Naive thymus-derived CD8-positive, alpha-beta T cell (primary cell): ENCODE data around the gene CPB1. TPM values are rescaled to one million over a fixed set of nuclear protein-coding genes. Genes with fewer than 3 reads are reported as not detected.

Source experiments
- ATAC-seq, 2 donors: fragments of 150-1000 bp; cut with Tn5 transposase in 1 of 2; sonication (Bioruptor Pico), chemical (Tn5 transposase) in 1 of 2; 1 replicate in 1 of 2; 2 replicates in 1 of 2; pipeline ENCODE4 v1.10.0; 2021; ENCODE audit warnings: mild to moderate bottlenecking in 2 of 2, moderate library complexity in 2 of 2
- POLR2A ChIA-PET: fragments of 350-600 bp; sonication (Branson Sonifier 250); formaldehyde crosslinking; loops from one replicate; lab custom pipeline; 2021; ENCODE audit warnings: antibody characterized with exemption; lab: Charles Lee
- DNase-seq, 10 donors: peaks; one replicate each; pipeline versions ENCODE4 v3.0.0 to v3.0.0-alpha.2; 2020 to 2022
- H3K27ac Mint-ChIP-seq, 10 donors: one replicate each; pipeline ENCODE4 v1.8.0; 2020 to 2022; ENCODE audit warnings: mild to moderate bottlenecking in 10 of 10, mixed read lengths in 10 of 10, moderate library complexity in 4 of 10, inconsistent platforms in 1 of 10
- H3K27me3 Mint-ChIP-seq, 5 donors: one replicate each; pipeline ENCODE4 v1.8.0; 2021 to 2022; ENCODE audit warnings: mixed read lengths in 5 of 5
- H3K36me3 Mint-ChIP-seq, 3 donors: one replicate each; pipeline ENCODE4 v1.8.0; 2020 to 2022; ENCODE audit warnings: mixed read lengths in 3 of 3, mild to moderate bottlenecking in 2 of 3, inconsistent platforms in 1 of 3
- H3K4me1 Mint-ChIP-seq, 4 donors: one replicate each; pipeline ENCODE4 v1.8.0; 2021 to 2022; ENCODE audit warnings: mixed read lengths in 4 of 4
- H3K4me3 Mint-ChIP-seq, 10 donors: one replicate each; pipeline ENCODE4 v1.8.0; 2020 to 2022; ENCODE audit warnings: mild to moderate bottlenecking in 10 of 10, mixed read lengths in 10 of 10, moderate library complexity in 6 of 10, inconsistent platforms in 1 of 10
- H3K9me3 Mint-ChIP-seq, 9 donors: one replicate each; pipeline ENCODE4 v1.8.0; 2020 to 2022; ENCODE audit warnings: mixed read lengths in 9 of 9, mild to moderate bottlenecking in 3 of 9, inconsistent platforms in 1 of 9, moderate library complexity in 1 of 9
- polyA plus RNA-seq, 3 donors: library from polyadenylated mRNA; unstranded; fragments of 300-500 nt; fragmentation: Illumina TruSeq; gene quantifications; one replicate each; pipeline ENCODE4 v1.2.3, GENCODE V29; 2021
- total RNA-seq, 8 experiments: library from RNA in 2 of 8; stranded (reverse) in 2 of 8; gene quantifications; one replicate each; pipeline ENCODE4 v1.2.3 and lab custom pipeline; 2021 to 2026

CPB1 gene
- total and polyA plus RNA-seq, 5 experiments from 2014 or later: not detected

- ATAC-seq (no peak), DNase-seq (no peak)
- POLR2A ChIA-PET: no interaction called here
- no peaks in the 10 kb centered on the region for H3K4me1 Mint-ChIP-seq
- H3K27ac Mint-ChIP-seq: no peak overlapping the region
- H3K4me3 Mint-ChIP-seq: no peak overlapping the region
- no peaks in the 10 kb centered on the region for H3K9me3 Mint-ChIP-seq
- no peaks in the 10 kb centered on the region for H3K36me3 Mint-ChIP-seq
- peaks cover 9 to 33% (median 18%) of the 10 kb centered on the region in 5 donors for H3K27me3 Mint-ChIP-seq
Observed at GRCh38 chr3:148903941-148904340, 76.3 kb downstream of the CPB1 start.

- no peak for DNase-seq
- Mint-ChIP-seq H3K4me3 (no peak overlapping the region), H3K36me3 (no peaks in the 10 kb centered on the region), H3K4me1 (no peaks in the 10 kb centered on the region), H3K27me3 (peaks cover 17 to 46% (median 25%) of the 10 kb centered on the region in 5 donors), H3K27ac (no peak overlapping the region), H3K9me3 (no peaks in the 10 kb centered on the region)
- POLR2A ChIA-PET: no interaction called here
- ATAC-seq: no peak
Observed at GRCh38 chr3:148906667-148907066, 79.1 kb downstream of the CPB1 start.

Other genes with a start within 250 kb of the CPB1 start
- gene AGTR1, start 129.9 kb upstream of the CPB1 start, total RNA-seq: not detected
- gene AGTR1, start 129.9 kb upstream of the CPB1 start, polyA plus RNA-seq: not detected
- gene CPA3, start 37.5 kb downstream of the CPB1 start, total RNA-seq: not detected
- not detected for gene CPA3, start 37.5 kb downstream of the CPB1 start, polyA plus RNA-seq
- gene GYG1, start 163.7 kb downstream of the CPB1 start, total RNA-seq: 10 to 100 TPM; 18.7 to 21.1 TPM
- gene GYG1, start 163.7 kb downstream of the CPB1 start, polyA plus RNA-seq: 10 to 100 TPM; 23.4 to 28.0 (median 25.1) TPM